Measurements from ENCODE around the gene MTERF2. TPM values are rescaled to one million over a fixed set of nuclear protein-coding genes. Genes with fewer than 3 reads are reported as not detected.

MTERF2 gene
- total and polyA plus RNA-seq, 10 of the 15 experiments (the other 5 are each of a cell fraction or from before 2014, with no cell fraction given): 2.1 to 9.8 (median 6.7) TPM

DNA sequence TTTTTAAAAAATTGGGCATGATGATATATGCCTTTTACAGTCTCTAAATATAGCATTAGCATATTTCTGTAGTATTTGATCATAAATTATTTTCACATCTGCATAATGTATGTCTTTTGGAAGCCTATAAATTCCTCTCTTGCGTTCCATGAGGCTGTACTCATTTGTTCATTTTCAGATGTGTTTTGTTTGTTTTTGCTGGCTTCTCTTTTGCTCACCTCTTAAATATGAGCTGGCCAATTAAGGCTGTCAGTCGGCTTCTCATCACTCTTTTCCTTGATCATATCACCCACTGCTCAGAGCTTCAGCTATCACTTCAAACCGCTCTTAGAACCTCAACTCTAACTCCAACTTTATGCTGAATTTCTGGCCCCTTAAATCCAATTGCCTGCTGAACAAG is 24.7 kb downstream of the MTERF2 start (continued):
- TF ChIP-seq RELA (IDR thresholded peaks at IDR 0.05; ENCODE audit: borderline replicate concordance, partially characterized antibody): no peak
- TF ChIP-seq RAD51 (IDR thresholded peaks at IDR 0.05): no peak
- TF ChIP-seq, protein P1, sequence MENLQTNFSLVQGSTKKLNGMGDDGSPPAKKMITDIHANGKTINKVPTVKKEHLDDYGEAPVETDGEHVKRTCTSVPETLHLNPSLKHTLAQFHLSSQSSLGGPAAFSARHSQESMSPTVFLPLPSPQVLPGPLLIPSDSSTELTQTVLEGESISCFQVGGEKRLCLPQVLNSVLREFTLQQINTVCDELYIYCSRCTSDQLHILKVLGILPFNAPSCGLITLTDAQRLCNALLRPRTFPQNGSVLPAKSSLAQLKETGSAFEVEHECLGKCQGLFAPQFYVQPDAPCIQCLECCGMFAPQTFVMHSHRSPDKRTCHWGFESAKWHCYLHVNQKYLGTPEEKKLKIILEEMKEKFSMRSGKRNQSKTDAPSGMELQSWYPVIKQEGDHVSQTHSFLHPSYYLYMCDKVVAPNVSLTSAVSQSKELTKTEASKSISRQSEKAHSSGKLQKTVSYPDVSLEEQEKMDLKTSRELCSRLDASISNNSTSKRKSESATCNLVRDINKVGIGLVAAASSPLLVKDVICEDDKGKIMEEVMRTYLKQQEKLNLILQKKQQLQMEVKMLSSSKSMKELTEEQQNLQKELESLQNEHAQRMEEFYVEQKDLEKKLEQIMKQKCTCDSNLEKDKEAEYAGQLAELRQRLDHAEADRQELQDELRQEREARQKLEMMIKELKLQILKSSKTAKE (IDR thresholded peaks at IDR 0.05; ENCODE audit: low read depth, poor library complexity, severe bottlenecking): no peak
- TF ChIP-seq RFX5 (IDR thresholded peaks at IDR 0.05; ENCODE audit: low read depth, low read length): no peak
- no peak for TF ChIP-seq IKZF1 (conservative IDR thresholded peaks at IDR 0.05)
- TF ChIP-seq STAT3 (IDR thresholded peaks at IDR 0.05; ENCODE audit: low read depth, low read length): no peak
- no peak for TF ChIP-seq FOS (IDR thresholded peaks at IDR 0.05; ENCODE audit: borderline replicate concordance, extremely low read depth, insufficient read length)

DNA sequence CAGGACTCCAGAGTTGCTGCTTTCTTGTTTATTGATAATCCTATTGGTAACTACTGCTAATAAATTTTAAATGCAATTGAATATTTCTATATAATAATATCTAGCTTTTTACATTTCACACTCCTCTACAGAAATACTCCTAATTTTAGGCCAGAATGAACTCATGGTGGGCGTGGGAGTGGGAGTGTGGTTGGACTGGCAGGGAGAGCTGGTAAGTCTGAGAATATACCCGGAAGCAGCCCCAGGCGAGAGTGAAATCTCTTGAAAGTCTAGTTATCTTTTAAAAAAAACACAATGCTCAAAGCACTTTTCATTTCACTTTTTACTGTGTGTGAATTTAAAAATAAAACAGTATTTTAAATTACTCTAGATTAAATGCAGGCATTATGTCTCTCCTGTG is 26.5 kb downstream of the MTERF2 start:
- FAIRE-seq (no peak), ATAC-seq (no peak), DNase-seq (ENCODE audit: low read depth, low spot score) (no peak)
- intact Hi-C loops (cut with micrococcal nuclease; ENCODE audit: unreplicated experiment) (no loop called here), in situ Hi-C loops (cut with MboI) (no loop called here)
- no peaks in the 10 kb centered on the region for H3K9me3 ChIP-seq (replicated peaks; ENCODE audit: control insufficient read depth, insufficient read depth, low read length)
- ChIA-PET CTCF (interaction anchor here (1.0 to 1.7 kb wide), 2 partner anchors 9 to 34 kb away, joined by 3 to 6 read pairs; no protein-coding TSS in a partner anchor), RAD21 (ENCODE audit: unreplicated experiment) (interaction anchor here (1.0 kb wide), 1 partner anchor 8 kb away, joined by 4 read pairs; no protein-coding TSS in a partner anchor), POLR2A (interaction anchor here (0.7 to 1.0 kb wide), 3 partner anchors 12 to 574 kb away, joined by 3 to 8 read pairs (median 4); no protein-coding TSS in a partner anchor), SMC1A (ENCODE audit: uncharacterized antibody, unreplicated experiment) (interaction anchor here (1.1 kb wide), 1 partner anchor 18 kb away, joined by 3 read pairs; no protein-coding TSS in a partner anchor)
- no peak overlapping the region for H3K27ac ChIP-seq (ENCODE audit: control insufficient read depth, insufficient read depth)
- peaks cover 0 to 11% of the 10 kb centered on the region in 2 experiments; a peak in 2 of 4 replicates for H3K36me3 ChIP-seq (ENCODE audit: control insufficient read depth in 2 of 2, insufficient read depth in 2 of 2, low read length in 1 of 2)
- H2AFZ ChIP-seq (ENCODE audit: control insufficient read depth, low read depth, low read length): no peak overlapping the region
- TF ChIP-seq EP300 (IDR thresholded peaks at IDR 0.05; ENCODE audit: borderline replicate concordance in 1 of 2, control insufficient read depth in 1 of 2, low read depth in 2 of 2, low read length in 2 of 2) (no peak), TBL1XR1 (IDR thresholded peaks at IDR 0.05; ENCODE audit: low read depth, low read length) (no peak), MEF2B (IDR thresholded peaks at IDR 0.05; ENCODE audit: partially characterized antibody, poor library complexity, severe bottlenecking) (no peak), WRNIP1 (IDR thresholded peaks at IDR 0.05; ENCODE audit: borderline replicate concordance, low read depth, low read length) (no peak)
- TF ChIP-seq, protein P2, sequence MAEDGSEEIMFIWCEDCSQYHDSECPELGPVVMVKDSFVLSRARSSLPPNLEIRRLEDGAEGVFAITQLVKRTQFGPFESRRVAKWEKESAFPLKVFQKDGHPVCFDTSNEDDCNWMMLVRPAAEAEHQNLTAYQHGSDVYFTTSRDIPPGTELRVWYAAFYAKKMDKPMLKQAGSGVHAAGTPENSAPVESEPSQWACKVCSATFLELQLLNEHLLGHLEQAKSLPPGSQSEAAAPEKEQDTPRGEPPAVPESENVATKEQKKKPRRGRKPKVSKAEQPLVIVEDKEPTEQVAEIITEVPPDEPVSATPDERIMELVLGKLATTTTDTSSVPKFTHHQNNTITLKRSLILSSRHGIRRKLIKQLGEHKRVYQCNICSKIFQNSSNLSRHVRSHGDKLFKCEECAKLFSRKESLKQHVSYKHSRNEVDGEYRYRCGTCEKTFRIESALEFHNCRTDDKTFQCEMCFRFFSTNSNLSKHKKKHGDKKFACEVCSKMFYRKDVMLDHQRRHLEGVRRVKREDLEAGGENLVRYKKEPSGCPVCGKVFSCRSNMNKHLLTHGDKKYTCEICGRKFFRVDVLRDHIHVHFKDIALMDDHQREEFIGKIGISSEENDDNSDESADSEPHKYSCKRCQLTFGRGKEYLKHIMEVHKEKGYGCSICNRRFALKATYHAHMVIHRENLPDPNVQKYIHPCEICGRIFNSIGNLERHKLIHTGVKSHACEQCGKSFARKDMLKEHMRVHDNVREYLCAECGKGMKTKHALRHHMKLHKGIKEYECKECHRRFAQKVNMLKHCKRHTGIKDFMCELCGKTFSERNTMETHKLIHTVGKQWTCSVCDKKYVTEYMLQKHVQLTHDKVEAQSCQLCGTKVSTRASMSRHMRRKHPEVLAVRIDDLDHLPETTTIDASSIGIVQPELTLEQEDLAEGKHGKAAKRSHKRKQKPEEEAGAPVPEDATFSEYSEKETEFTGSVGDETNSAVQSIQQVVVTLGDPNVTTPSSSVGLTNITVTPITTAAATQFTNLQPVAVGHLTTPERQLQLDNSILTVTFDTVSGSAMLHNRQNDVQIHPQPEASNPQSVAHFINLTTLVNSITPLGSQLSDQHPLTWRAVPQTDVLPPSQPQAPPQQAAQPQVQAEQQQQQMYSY (CRISPR knock-in tag; IDR thresholded peaks at IDR 0.05): no peak
- TF ChIP-seq, protein P3, sequence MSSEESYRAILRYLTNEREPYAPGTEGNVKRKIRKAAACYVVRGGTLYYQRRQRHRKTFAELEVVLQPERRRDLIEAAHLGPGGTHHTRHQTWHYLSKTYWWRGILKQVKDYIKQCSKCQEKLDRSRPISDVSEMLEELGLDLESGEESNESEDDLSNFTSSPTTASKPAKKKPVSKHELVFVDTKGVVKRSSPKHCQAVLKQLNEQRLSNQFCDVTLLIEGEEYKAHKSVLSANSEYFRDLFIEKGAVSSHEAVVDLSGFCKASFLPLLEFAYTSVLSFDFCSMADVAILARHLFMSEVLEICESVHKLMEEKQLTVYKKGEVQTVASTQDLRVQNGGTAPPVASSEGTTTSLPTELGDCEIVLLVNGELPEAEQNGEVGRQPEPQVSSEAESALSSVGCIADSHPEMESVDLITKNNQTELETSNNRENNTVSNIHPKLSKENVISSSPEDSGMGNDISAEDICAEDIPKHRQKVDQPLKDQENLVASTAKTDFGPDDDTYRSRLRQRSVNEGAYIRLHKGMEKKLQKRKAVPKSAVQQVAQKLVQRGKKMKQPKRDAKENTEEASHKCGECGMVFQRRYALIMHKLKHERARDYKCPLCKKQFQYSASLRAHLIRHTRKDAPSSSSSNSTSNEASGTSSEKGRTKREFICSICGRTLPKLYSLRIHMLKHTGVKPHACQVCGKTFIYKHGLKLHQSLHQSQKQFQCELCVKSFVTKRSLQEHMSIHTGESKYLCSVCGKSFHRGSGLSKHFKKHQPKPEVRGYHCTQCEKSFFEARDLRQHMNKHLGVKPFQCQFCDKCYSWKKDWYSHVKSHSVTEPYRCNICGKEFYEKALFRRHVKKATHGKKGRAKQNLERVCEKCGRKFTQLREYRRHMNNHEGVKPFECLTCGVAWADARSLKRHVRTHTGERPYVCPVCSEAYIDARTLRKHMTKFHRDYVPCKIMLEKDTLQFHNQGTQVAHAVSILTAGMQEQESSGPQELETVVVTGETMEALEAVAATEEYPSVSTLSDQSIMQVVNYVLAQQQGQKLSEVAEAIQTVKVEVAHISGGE (CRISPR knock-in tag; IDR thresholded peaks at IDR 0.05): no peak
- BruUV-seq (replicated peaks): no TSS peak
- H3K9ac ChIP-seq (ENCODE audit: control insufficient read depth, insufficient read depth, low read length): no peak overlapping the region
- H3K4me2 ChIP-seq (ENCODE audit: control insufficient read depth, insufficient read depth): no peak overlapping the region
- H3K79me2 ChIP-seq (ENCODE audit: control insufficient read depth, insufficient read depth, low read length): peaks cover 41% of the 10 kb centered on the region
- no peaks in the 10 kb centered on the region for H4K20me1 ChIP-seq (ENCODE audit: control insufficient read depth, insufficient read depth)
- no peaks in the 10 kb centered on the region for H3K27me3 ChIP-seq (replicated peaks in 1 of 2; ENCODE audit: control insufficient read depth in 2 of 2, insufficient read depth in 2 of 2, low read length in 1 of 2)
- no peak overlapping the region for H3K4me3 ChIP-seq
- H3K4me1 ChIP-seq (ENCODE audit: control insufficient read depth, insufficient read depth, low read length): peaks cover 4% of the 10 kb centered on the region; the same call in 1 of the 2 replicates
- 94% methylated on average over 3 of the region's 3 CpGs for WGBS (ENCODE audit: insufficient coverage, insufficient replicate concordance, low lambda C conversion rate, missing lambda C conversion rate)

Data from GM12878 (cell line).